ENCODE data around the gene AEN.

- TF ChIP-seq POLR2A (IDR thresholded peaks at IDR 0.05; ENCODE audit: extremely low read depth, insufficient read length): no peak
- TF ChIP-seq CTCF (IDR thresholded peaks at IDR 0.05; ENCODE audit: low read depth, low read length): no peak
- TF ChIP-seq, protein P1, sequence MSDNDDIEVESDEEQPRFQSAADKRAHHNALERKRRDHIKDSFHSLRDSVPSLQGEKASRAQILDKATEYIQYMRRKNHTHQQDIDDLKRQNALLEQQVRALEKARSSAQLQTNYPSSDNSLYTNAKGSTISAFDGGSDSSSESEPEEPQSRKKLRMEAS (IDR thresholded peaks at IDR 0.05; ENCODE audit: low read depth, low read length): no peak
- TF ChIP-seq MYC (IDR thresholded peaks at IDR 0.05; ENCODE audit: low read depth, low read length): no peak
These were observed 1.9 kb downstream of the AEN start for GRCh38 chr15:88623061-88623460.
